ENCODE measurements around the gene TOMM7. TPM values are rescaled to one million over a fixed set of nuclear protein-coding genes. Genes with fewer than 3 reads are reported as not detected.
"Not testable (repeated sequence)": the region's sequence is repeated elsewhere in the genome, so short reads cannot be mapped to it uniquely, and the experiment has no call there.

The TOMM7 gene
- total and polyA plus RNA-seq, 10 of the 15 experiments (the other 5 are each of a cell fraction or from before 2014, with no cell fraction given) = 151 to 1,497 (median 322) TPM

DNA sequence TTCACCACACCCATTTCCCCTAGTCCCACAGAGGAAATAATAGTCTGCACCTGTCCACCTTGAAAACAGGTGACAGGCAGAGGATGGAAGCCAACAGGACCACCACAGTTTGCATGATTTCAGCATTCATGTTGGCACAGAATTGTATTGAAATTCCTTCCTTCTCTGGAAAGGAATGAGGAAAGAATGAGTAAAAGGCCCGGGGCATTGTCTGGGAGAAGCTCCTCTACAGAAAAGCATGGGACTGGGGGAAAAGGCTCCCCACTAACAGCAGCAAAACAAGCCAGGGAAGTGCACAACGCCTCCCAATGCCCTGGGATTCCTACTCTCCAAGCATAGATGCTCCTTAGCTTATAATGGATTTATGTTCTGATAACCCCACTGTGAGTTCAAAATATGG, 28.5 kb upstream of the TOMM7 start:
- Histone ChIP-seq H3K36me3 (ENCODE audit: control insufficient read depth in 2 of 2, insufficient read depth in 2 of 2, low read length in 1 of 2) (no peaks in the 10 kb centered on the region), H3K27ac (ENCODE audit: control insufficient read depth, insufficient read depth) (no peak overlapping the region), H3K4me2 (ENCODE audit: control insufficient read depth, insufficient read depth) (no peak overlapping the region), H3K27me3 (replicated peaks in 1 of 2; ENCODE audit: control insufficient read depth in 2 of 2, insufficient read depth in 2 of 2, low read length in 1 of 2) (no peaks in the 10 kb centered on the region), H3K4me3 (no peak overlapping the region), H3K9ac (ENCODE audit: control insufficient read depth, insufficient read depth, low read length) (no peak overlapping the region), H4K20me1 (ENCODE audit: control insufficient read depth, insufficient read depth) (no peaks in the 10 kb centered on the region), H3K79me2 (ENCODE audit: control insufficient read depth, insufficient read depth, low read length) (peaks cover 21% of the 10 kb centered on the region), H3K9me3 (replicated peaks; ENCODE audit: control insufficient read depth, insufficient read depth, low read length) (no peaks in the 10 kb centered on the region), H2AFZ (ENCODE audit: control insufficient read depth, low read depth, low read length) (no peak overlapping the region), H3K4me1 (ENCODE audit: control insufficient read depth, insufficient read depth, low read length) (0 out of 2 replicates have a peak, but pooled peaks cover 4% of the 10 kb centered on the region)
- ATAC-seq (no peak), FAIRE-seq (no peak), DNase-seq (ENCODE audit: low read depth, low spot score) (no peak)
- BruUV-seq (replicated peaks) = no TSS peak
- no peak for TF ChIP-seq FOXM1 (IDR thresholded peaks at IDR 0.05; ENCODE audit: low read depth, low read length)
- TF ChIP-seq ZNF207 (IDR thresholded peaks at IDR 0.05; ENCODE audit: borderline replicate concordance) = no peak
- no peak for TF ChIP-seq CBFB (IDR thresholded peaks at IDR 0.05; ENCODE audit: low read depth)
- no peak for TF ChIP-seq IRF4 (IDR thresholded peaks at IDR 0.05; ENCODE audit: low read depth, low read length)
- no peak for TF ChIP-seq RAD21 (IDR thresholded peaks at IDR 0.05; ENCODE audit: insufficient read depth, low read depth, low read length)
- TF ChIP-seq, protein P1, sequence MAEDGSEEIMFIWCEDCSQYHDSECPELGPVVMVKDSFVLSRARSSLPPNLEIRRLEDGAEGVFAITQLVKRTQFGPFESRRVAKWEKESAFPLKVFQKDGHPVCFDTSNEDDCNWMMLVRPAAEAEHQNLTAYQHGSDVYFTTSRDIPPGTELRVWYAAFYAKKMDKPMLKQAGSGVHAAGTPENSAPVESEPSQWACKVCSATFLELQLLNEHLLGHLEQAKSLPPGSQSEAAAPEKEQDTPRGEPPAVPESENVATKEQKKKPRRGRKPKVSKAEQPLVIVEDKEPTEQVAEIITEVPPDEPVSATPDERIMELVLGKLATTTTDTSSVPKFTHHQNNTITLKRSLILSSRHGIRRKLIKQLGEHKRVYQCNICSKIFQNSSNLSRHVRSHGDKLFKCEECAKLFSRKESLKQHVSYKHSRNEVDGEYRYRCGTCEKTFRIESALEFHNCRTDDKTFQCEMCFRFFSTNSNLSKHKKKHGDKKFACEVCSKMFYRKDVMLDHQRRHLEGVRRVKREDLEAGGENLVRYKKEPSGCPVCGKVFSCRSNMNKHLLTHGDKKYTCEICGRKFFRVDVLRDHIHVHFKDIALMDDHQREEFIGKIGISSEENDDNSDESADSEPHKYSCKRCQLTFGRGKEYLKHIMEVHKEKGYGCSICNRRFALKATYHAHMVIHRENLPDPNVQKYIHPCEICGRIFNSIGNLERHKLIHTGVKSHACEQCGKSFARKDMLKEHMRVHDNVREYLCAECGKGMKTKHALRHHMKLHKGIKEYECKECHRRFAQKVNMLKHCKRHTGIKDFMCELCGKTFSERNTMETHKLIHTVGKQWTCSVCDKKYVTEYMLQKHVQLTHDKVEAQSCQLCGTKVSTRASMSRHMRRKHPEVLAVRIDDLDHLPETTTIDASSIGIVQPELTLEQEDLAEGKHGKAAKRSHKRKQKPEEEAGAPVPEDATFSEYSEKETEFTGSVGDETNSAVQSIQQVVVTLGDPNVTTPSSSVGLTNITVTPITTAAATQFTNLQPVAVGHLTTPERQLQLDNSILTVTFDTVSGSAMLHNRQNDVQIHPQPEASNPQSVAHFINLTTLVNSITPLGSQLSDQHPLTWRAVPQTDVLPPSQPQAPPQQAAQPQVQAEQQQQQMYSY (CRISPR knock-in tag; IDR thresholded peaks at IDR 0.05) = no peak
- TF ChIP-seq, protein P2, sequence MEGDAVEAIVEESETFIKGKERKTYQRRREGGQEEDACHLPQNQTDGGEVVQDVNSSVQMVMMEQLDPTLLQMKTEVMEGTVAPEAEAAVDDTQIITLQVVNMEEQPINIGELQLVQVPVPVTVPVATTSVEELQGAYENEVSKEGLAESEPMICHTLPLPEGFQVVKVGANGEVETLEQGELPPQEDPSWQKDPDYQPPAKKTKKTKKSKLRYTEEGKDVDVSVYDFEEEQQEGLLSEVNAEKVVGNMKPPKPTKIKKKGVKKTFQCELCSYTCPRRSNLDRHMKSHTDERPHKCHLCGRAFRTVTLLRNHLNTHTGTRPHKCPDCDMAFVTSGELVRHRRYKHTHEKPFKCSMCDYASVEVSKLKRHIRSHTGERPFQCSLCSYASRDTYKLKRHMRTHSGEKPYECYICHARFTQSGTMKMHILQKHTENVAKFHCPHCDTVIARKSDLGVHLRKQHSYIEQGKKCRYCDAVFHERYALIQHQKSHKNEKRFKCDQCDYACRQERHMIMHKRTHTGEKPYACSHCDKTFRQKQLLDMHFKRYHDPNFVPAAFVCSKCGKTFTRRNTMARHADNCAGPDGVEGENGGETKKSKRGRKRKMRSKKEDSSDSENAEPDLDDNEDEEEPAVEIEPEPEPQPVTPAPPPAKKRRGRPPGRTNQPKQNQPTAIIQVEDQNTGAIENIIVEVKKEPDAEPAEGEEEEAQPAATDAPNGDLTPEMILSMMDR (IDR thresholded peaks at IDR 0.05 in 2 of 3, conservative IDR thresholded peaks at IDR 0.05 in 1 of 3; ENCODE audit: control insufficient read depth in 2 of 3, extremely low read depth in 1 of 3, insufficient read depth in 1 of 3, low read depth in 3 of 3, low read length in 3 of 3) = no peak
- TF ChIP-seq NFYB (IDR thresholded peaks at IDR 0.05; ENCODE audit: insufficient read depth, low read depth, low read length) = no peak
- TF ChIP-seq SREBF1 (IDR thresholded peaks at IDR 0.05; ENCODE audit: low read length) = no peak
- no peak for TF ChIP-seq STAT3 (IDR thresholded peaks at IDR 0.05; ENCODE audit: low read depth, low read length)
- in situ Hi-C loops (cut with MboI) (no loop called here), intact Hi-C loops (cut with micrococcal nuclease; ENCODE audit: unreplicated experiment) (loop anchor here (10.0 kb wide), 2 partner anchors 104 to 334 kb away; partner anchors contain the start of gene NUP42)
- CTCF ChIA-PET = interaction anchor here (1.6 to 3.2 kb wide), 3 partner anchors 9 to 204 kb away, joined by 3 to 21 read pairs (median 5); no protein-coding TSS in a partner anchor
- POLR2A ChIA-PET = interaction anchor here (0.6 kb wide), 2 partner anchors 10 to 263 kb away, joined by 3 read pairs; no protein-coding TSS in a partner anchor
- RAD21 ChIA-PET (ENCODE audit: unreplicated experiment) = no interaction called here
- SMC1A ChIA-PET (ENCODE audit: uncharacterized antibody, unreplicated experiment) = interaction anchor here (1.4 to 1.9 kb wide), 2 partner anchors 24 to 164 kb away, joined by 3 to 5 read pairs; no protein-coding TSS in a partner anchor
- WGBS (ENCODE audit: insufficient coverage, insufficient replicate concordance, low lambda C conversion rate, missing lambda C conversion rate) = 17% methylated on average over 2 of the region's 2 CpGs

DNA sequence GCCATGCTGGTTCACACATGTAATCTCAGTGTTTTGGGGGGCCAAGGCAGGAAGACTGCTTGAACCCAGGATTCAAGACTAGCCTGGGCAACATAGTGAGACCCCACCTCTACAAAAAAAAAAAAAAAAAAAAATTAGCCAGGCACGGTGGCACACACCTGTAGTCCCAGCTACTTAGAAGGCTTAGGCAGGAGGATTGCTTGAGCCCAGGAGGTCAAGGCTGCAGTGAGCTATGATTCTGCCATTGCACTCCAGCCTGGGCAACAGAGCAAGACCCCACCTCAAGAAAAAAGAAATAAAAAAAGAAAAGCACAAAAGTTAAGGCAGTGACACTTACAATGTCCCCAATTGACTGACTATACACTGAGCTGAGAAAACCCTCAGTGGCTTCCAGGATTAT, 27.7 kb upstream of the TOMM7 start:
- WGBS (ENCODE audit: insufficient coverage, insufficient replicate concordance, low lambda C conversion rate, missing lambda C conversion rate) = 100% methylated on average over 1 of the region's 1 CpG
- RAD21 ChIA-PET (ENCODE audit: unreplicated experiment); H3K4me3 ChIP-seq; H3K4me2 ChIP-seq (ENCODE audit: control insufficient read depth, insufficient read depth); H3K27ac ChIP-seq (ENCODE audit: control insufficient read depth, insufficient read depth); H3K9me3 ChIP-seq (replicated peaks; ENCODE audit: control insufficient read depth, insufficient read depth, low read length); POLR2A ChIA-PET; in situ Hi-C loops (cut with MboI); H3K27me3 ChIP-seq (replicated peaks in 1 of 2; ENCODE audit: control insufficient read depth in 2 of 2, insufficient read depth in 2 of 2, low read length in 1 of 2); DNase-seq (ENCODE audit: low read depth, low spot score); H2AFZ ChIP-seq (ENCODE audit: control insufficient read depth, low read depth, low read length); H3K9ac ChIP-seq (ENCODE audit: control insufficient read depth, insufficient read depth, low read length); BruUV-seq (replicated peaks); H3K4me1 ChIP-seq (ENCODE audit: control insufficient read depth, insufficient read depth, low read length); SMC1A ChIA-PET (ENCODE audit: uncharacterized antibody, unreplicated experiment); FAIRE-seq; ATAC-seq; H4K20me1 ChIP-seq (ENCODE audit: control insufficient read depth, insufficient read depth); H3K36me3 ChIP-seq (ENCODE audit: control insufficient read depth in 2 of 2, insufficient read depth in 2 of 2, low read length in 1 of 2): not testable (repeated sequence)
- CTCF ChIA-PET = interaction anchor here (0.6 to 3.2 kb wide), 4 partner anchors 10 to 260 kb away, joined by 3 to 21 read pairs (median 4); no protein-coding TSS in a partner anchor
- intact Hi-C loops (cut with micrococcal nuclease; ENCODE audit: unreplicated experiment) = loop anchor here (10.0 kb wide), 2 partner anchors 104 to 334 kb away; partner anchors contain the start of gene NUP42
- H3K79me2 ChIP-seq (ENCODE audit: control insufficient read depth, insufficient read depth, low read length) = peaks cover 14% of the 10 kb centered on the region
